HUES6 (cell line): ENCODE results near the gene TENT4A.

Experiments used
- H3K27ac ChIP-seq: 2 replicates; pipeline ENCODE4 v1.7.0; 2013; ENCODE audit warnings: low read depth, mild to moderate bottlenecking, low read length, inconsistent platforms
- H3K27me3 ChIP-seq: 2 replicates; pipeline ENCODE4 v1.6.1; 2013; ENCODE audit warnings: low read length; ENCODE audit not compliant: control insufficient read depth, insufficient read depth
- H3K36me3 ChIP-seq: 2 replicates; pipeline ENCODE4 v1.6.1; 2013; ENCODE audit warnings: low read length; ENCODE audit not compliant: control insufficient read depth, insufficient read depth
- H3K4me1 ChIP-seq: 2 replicates; pipeline ENCODE4 v1.6.1; 2013; ENCODE audit warnings: low read length; ENCODE audit not compliant: control insufficient read depth, insufficient read depth
- H3K4me3 ChIP-seq: 2 replicates; pipeline ENCODE4 v1.5.1; 2013; ENCODE audit warnings: low read depth, low read length
- H3K9ac ChIP-seq: one replicate; pipeline ENCODE4 v1.6.1; 2013; ENCODE audit warnings: mild to moderate bottlenecking, low read length
- H3K9me3 ChIP-seq: 2 replicates; pipeline ENCODE4 v1.6.1; 2013; ENCODE audit warnings: low read depth, low read length; ENCODE audit not compliant: control insufficient read depth, insufficient read depth

TENT4A gene

DNA sequence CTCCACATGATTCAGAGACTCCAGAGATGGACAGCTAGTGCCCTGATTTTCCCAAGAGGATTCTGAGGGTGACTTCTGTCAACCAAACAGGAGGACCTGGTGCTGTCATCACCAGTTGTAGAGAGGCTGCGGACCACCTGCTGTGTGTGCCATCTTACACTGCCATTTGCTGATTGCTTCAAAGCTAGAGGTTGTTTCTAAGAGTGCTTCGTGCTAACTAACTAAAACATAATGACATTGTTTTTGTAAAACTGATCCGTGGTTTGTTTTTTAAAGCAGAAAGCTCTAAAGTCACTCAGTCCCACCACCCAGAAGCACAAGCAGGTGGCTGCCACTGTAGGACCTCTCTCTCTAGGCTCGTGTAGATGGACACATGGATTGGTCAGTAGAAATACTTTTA, 12.2 kb downstream of the TENT4A start:
- Histone ChIP-seq H3K4me1 (peaks cover 33% of the 10 kb centered on the region), H3K4me3 (no peak overlapping the region), H3K27me3 (no peaks in the 10 kb centered on the region), H3K9ac (no peak overlapping the region), H3K9me3 (no peaks in the 10 kb centered on the region), H3K27ac (no peak overlapping the region), H3K36me3 (peaks cover 3% of the 10 kb centered on the region; the same call in 1 of the 2 replicates)

DNA sequence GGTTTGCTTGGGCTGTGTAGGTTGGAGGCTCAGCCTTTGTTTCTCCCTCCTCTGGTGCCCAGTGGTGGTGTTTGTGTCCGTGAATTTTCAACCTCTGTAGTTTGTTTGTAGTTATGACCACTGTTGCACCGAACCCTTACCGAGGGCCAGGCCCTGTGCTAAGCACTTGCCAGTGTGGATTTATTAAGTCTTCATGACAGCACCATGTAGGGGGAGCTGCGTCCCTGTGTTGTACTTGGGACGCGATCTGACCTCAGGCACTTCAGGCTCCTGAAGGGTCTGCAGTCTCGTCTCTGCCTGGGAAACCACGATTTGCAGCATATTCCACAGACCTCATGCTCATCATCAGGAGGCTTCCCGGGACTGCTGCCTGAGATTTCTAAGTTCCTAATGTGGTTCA, 12.8 kb downstream of the TENT4A start:
- Histone ChIP-seq H3K9me3 (no peaks in the 10 kb centered on the region), H3K4me1 (peaks cover 30% of the 10 kb centered on the region), H3K27ac (no peak overlapping the region), H3K4me3 (no peak overlapping the region), H3K9ac (no peak overlapping the region), H3K36me3 (peaks cover 3% of the 10 kb centered on the region; the same call in 1 of the 2 replicates), H3K27me3 (no peaks in the 10 kb centered on the region)

DNA sequence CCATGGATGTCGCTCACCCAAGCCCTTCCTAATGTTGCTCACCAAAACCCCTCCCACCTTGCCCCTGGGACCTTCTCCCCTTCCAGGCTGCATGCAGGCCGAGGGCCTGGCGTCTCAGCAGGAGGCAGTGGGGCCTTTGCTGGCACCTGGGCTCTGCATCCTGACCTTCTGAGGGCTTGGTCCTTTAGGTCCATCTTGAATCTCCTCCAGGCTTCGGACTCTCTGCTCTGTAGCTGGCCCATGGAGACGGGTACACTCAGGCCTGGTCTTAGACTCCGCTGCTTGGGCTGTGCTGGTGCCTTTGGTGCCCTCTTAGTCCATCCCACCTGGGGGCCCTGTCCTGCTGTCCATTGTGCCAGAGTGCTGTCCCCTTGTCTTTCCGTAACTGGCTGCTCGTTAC, 14.0 kb downstream of the TENT4A start:
- Histone ChIP-seq H3K9ac (no peak overlapping the region), H3K27ac (no peak overlapping the region), H3K4me3 (no peak overlapping the region), H3K4me1 (peaks cover 24% of the 10 kb centered on the region), H3K9me3 (no peaks in the 10 kb centered on the region), H3K36me3 (peaks cover 3% of the 10 kb centered on the region; the same call in 1 of the 2 replicates), H3K27me3 (no peaks in the 10 kb centered on the region)

DNA sequence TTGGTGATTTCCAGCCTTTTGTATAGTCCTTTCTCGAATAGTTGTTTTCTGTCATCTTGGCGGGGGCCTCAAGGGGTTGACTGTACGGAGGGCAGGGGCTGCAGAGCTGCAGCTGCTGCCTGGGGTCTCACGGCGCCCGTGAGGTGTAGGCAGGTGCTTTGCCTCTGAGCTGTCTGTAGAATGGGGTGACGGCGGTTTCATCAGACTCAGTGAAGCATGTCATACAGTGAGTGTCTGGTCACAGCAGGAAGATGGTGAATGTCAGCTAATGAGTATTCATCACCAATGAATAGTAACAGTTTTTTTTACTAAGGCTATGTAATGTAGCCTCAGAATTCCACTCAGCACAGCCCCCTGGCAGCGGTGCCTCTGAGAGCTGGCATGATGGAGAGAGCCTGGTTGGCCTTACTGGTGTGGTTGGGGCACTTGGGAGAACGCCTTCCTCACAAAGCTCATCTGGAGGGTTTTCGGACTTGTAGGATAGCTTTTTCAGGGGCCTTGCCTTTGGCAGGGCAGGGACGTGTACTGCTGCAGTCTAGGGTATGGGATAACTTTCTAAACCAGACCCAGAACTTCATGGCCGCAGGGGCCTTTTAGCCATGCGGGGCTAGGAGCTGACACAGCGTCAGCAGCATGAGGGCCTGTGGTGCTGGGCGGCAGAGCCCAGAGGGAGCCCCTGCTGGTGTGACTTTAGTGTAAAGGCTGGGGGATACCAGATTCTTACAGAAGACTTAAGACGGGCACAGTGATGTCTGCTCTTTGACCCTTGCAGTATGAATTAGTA, 15.0 kb downstream of the TENT4A start:
- Histone ChIP-seq H3K4me3 (no peak overlapping the region), H3K9me3 (no peaks in the 10 kb centered on the region), H3K4me1 (peaks cover 23% of the 10 kb centered on the region), H3K27ac (0 out of 2 replicates have a peak overlapping the region, but pooled peaks have one; percentile 17), H3K27me3 (no peaks in the 10 kb centered on the region), H3K9ac (no peak overlapping the region), H3K36me3 (peaks cover 3% of the 10 kb centered on the region; the same call in 1 of the 2 replicates)

- Histone ChIP-seq H3K9me3 (no peaks in the 10 kb centered on the region), H3K27ac (no peak overlapping the region), H3K4me1 (peaks cover 23% of the 10 kb centered on the region), H3K27me3 (no peaks in the 10 kb centered on the region), H3K9ac (no peak overlapping the region), H3K36me3 (peaks cover 3% of the 10 kb centered on the region; the same call in 1 of the 2 replicates), H3K4me3 (no peak overlapping the region)
These were observed 15.6 kb downstream of the TENT4A start for GRCh38 chr5:6728795-6729183.

DNA sequence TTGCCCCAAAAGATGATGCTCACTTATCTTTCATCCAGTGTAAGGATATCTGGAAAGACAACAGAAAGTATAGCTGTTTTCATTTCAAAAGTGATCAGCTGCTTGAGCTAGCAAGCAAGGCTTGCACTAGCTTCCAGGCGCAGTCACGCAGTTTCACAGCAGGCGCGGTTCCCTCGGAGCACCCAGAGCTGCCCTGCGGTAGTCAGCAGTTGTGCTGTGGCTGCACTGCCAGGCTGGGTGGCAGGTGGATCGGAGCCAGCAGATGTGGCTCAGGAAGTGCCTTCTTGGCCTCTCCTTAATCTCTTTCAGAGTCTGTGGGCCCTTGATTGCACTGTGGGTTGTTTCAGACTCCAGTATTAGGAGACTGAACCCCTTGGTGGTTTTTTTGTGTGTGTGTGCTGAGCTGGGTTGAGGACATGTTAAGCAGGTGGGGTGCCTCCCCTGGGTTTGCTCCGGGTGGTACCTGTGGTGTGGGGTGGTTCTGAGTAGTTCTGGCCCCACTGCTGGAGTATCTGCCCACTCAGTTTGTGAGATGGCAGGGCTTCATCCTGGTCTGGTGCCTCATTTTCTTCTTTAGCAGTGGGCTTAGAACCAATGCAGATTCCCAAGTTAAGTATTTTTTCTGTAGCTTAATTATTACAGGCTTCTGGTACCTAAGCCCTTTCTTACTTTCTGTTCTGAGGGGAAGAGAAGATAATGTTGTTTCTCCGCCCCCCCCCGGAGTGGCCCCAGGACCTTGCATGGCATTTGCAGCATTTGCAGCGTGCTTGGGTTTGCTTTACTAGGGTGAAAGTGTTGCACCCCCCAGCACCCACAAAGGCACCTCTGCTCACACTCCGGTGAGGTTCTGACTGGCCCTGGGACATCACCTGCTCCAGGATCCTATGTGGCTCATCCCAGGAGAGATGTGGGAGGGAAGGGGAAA, 16.4 kb downstream of the TENT4A start:
- no peaks in the 10 kb centered on the region for H3K9me3 ChIP-seq
- H3K27me3 ChIP-seq = no peaks in the 10 kb centered on the region
- no peak overlapping the region for H3K27ac ChIP-seq
- peaks cover 23% of the 10 kb centered on the region for H3K4me1 ChIP-seq
- H3K4me3 ChIP-seq = no peak overlapping the region
- H3K9ac ChIP-seq = no peak overlapping the region
- peaks cover 3% of the 10 kb centered on the region; the same call in 1 of the 2 replicates for H3K36me3 ChIP-seq

GRCh38 chr5:6730407-6730806, 17.2 kb downstream of the TENT4A start:
- peaks cover 23% of the 10 kb centered on the region for H3K4me1 ChIP-seq
- H3K27me3 ChIP-seq = no peaks in the 10 kb centered on the region
- H3K36me3 ChIP-seq = peaks cover 1% of the 10 kb centered on the region; the same call in 1 of the 2 replicates
- no peak overlapping the region for H3K27ac ChIP-seq
- no peak overlapping the region for H3K4me3 ChIP-seq
- no peak overlapping the region for H3K9ac ChIP-seq
- no peaks in the 10 kb centered on the region for H3K9me3 ChIP-seq

GRCh38 chr5:6730807-6731206, 17.6 kb downstream of the TENT4A start:
- peaks cover 23% of the 10 kb centered on the region for H3K4me1 ChIP-seq
- H3K4me3 ChIP-seq = no peak overlapping the region
- H3K9ac ChIP-seq = no peak overlapping the region
- H3K27ac ChIP-seq = no peak overlapping the region
- no peaks in the 10 kb centered on the region for H3K9me3 ChIP-seq
- H3K27me3 ChIP-seq = no peaks in the 10 kb centered on the region
- no peaks in the 10 kb centered on the region for H3K36me3 ChIP-seq

GRCh38 chr5:6731465-6732237, 18.4 kb downstream of the TENT4A start:
- Histone ChIP-seq H3K27me3 (no peaks in the 10 kb centered on the region), H3K36me3 (0 out of 2 replicates have a peak, but pooled peaks cover 3% of the 10 kb centered on the region), H3K4me1 (peaks cover 23% of the 10 kb centered on the region), H3K9ac (no peak overlapping the region), H3K4me3 (no peak overlapping the region), H3K9me3 (no peaks in the 10 kb centered on the region), H3K27ac (no peak overlapping the region)

DNA sequence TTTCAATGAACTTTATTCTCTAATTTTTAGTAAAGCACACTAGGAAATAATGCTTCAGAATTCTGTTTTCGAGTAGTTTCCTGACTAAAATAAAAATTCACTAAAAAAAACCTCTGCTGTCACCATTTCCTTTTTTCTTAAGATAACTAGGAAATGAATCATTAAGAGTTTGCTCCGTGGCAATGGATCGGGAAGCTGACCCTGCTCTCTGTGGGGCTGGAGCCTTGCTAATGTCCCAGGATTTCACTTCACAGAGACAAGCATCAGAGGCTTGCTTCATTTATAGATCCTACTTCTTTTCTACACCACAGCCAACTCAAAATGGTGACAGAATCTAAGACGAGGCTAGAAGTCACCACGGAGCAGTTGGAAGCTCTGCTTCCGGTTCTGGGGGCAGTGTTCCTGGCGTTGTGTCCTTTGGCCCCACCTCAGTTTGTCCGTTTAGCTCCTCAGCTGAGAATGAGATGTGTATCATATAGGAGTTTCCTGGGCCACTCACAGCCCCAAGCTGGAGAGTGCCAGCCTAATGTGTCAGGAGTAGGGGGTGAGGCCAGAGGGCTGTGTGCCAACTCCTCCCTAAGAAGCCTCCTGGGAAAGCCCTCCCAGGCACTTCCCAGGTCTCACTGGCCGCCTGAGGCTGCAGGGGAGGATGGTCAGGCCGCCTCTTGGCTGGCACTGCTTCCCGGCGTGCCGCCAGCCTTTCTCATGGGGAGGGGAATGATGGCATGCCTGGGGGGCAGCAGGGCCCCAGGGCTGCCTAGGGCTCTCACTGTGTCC, 19.6 kb downstream of the TENT4A start:
- no peaks in the 10 kb centered on the region for H3K9me3 ChIP-seq
- peaks cover 14% of the 10 kb centered on the region for H3K36me3 ChIP-seq
- H3K27me3 ChIP-seq = no peaks in the 10 kb centered on the region
- H3K9ac ChIP-seq = no peak overlapping the region
- 0 out of 2 replicates have a peak overlapping the region, but pooled peaks have one; percentile 19 for H3K27ac ChIP-seq
- no peak overlapping the region for H3K4me3 ChIP-seq
- peaks cover 17% of the 10 kb centered on the region for H3K4me1 ChIP-seq
